ENCODE results near the gene KLHL22. TPM values are rescaled to one million over a fixed set of nuclear protein-coding genes. Genes with fewer than 3 reads are reported as not detected.

The KLHL22 gene
- total and polyA plus RNA-seq, 2 of the 8 experiments (the other 6 are each of a cell fraction or from before 2014, with no cell fraction given), result 9.4 to 16.2 TPM

- Histone ChIP-seq H2AK5ac (ENCODE audit: low read depth, low read length) (no peak overlapping the region), H2BK120ac (replicated peaks; ENCODE audit: low read depth, low read length) (no peak overlapping the region), H3K36me3 (ENCODE audit: control insufficient read depth in 2 of 4, insufficient read depth in 4 of 4, low read length in 3 of 4) (peaks cover 0 to 3% (median 0%) of the 10 kb centered on the region in 4 experiments; a peak in 1 of 8 replicates), H3K79me2 (ENCODE audit: control insufficient read depth in 1 of 2, insufficient read depth in 2 of 2, low read length in 2 of 2) (no peaks in the 10 kb centered on the region), H4K91ac (replicated peaks; ENCODE audit: insufficient read length, low read length) (no peak overlapping the region), H2BK20ac (ENCODE audit: low read length) (no peak overlapping the region), H3K27ac (ENCODE audit: low read depth, low read length) (no peak overlapping the region), H3K23ac (ENCODE audit: insufficient read length) (no peak overlapping the region), H3K18ac (ENCODE audit: extremely low read depth, low read length) (no peak overlapping the region), H4K20me1 (replicated peaks in 1 of 2; ENCODE audit: control insufficient read depth in 1 of 2, insufficient read depth in 2 of 2, low read length in 2 of 2) (peaks cover 0 to 2% of the 10 kb centered on the region in 2 experiments), H4K8ac (ENCODE audit: extremely low read depth, insufficient read depth, low read length) (no peak overlapping the region), H3K79me1 (ENCODE audit: low read depth, low read length) (no peaks in the 10 kb centered on the region), H2AFZ (ENCODE audit: low read length) (no peak overlapping the region), H3K4me2 (ENCODE audit: insufficient read depth in 1 of 2, low read depth in 2 of 2, low read length in 2 of 2) (no peak overlapping the region), H2BK12ac (ENCODE audit: low read depth, low read length) (0 out of 2 replicates have a peak overlapping the region, but pooled peaks have one; percentile 5), H3K4me3 (ENCODE audit: extremely low read depth in 1 of 4, insufficient read depth in 2 of 4, low read depth in 3 of 4, low read length in 4 of 4) (no peak overlapping the region), H3K4me1 (replicated peaks in 1 of 4; ENCODE audit: control insufficient read depth in 3 of 4, insufficient read depth in 4 of 4, low read length in 3 of 4) (peaks cover 0 to 2% (median under 1%) of the 10 kb centered on the region in 4 experiments; a peak in 2 of 7 replicates), H3K23me2 (ENCODE audit: low read depth, low read length) (no peaks in the 10 kb centered on the region), H2BK5ac (ENCODE audit: low read depth, low read length) (no peak overlapping the region), H4K5ac (ENCODE audit: insufficient read length, low read depth, low read length) (no peak overlapping the region), H3K9ac (replicated peaks in 1 of 4; ENCODE audit: extremely low read depth in 1 of 4, low read depth in 3 of 4, low read length in 3 of 4) (no peak overlapping the region), H3K4ac (replicated peaks; ENCODE audit: insufficient read length, low read depth, low read length) (no peak overlapping the region), H3K27me3 (replicated peaks in 1 of 4; ENCODE audit: control insufficient read depth in 3 of 4, extremely low read depth in 1 of 4, insufficient read depth in 3 of 4, low read length in 3 of 4) (no peaks in the 10 kb centered on the region), H3K14ac (ENCODE audit: insufficient read length) (no peak overlapping the region), H3K56ac (replicated peaks; ENCODE audit: insufficient read length, low read depth, low read length) (no peak overlapping the region), H2BK15ac (ENCODE audit: low read length) (no peak overlapping the region), H3K9me3 (ENCODE audit: insufficient read depth in 2 of 2, low read depth in 1 of 2, low read length in 1 of 2) (no peaks in the 10 kb centered on the region)
- ChIA-PET CTCF (ENCODE audit: partially characterized antibody) (interaction anchor here (0.6 to 1.8 kb wide), 2 partner anchors 10 to 13 kb away, joined by 3 to 4 read pairs; no protein-coding TSS in a partner anchor), POLR2A (ENCODE audit: partially characterized antibody) (interaction anchor here (1.0 kb wide), 1 partner anchor 10 kb away, joined by 3 read pairs; no protein-coding TSS in a partner anchor)
- DNase-seq (ENCODE audit: low read depth in 1 of 2, low spot score in 2 of 2) (no peak), FAIRE-seq (no peak)
- 81% methylated on average over 4 of the region's 4 CpGs; no CpG with 5 or more reads in 1 of the 2 experiments for WGBS, 2 experiments (ENCODE audit: extremely low coverage in 1 of 2, insufficient coverage in 1 of 2, insufficient read length in 1 of 2, insufficient replicate concordance in 2 of 2, low coverage in 1 of 2, low lambda C conversion rate in 2 of 2, missing lambda C conversion rate in 1 of 2)
- TF ChIP-seq NRF1 (IDR thresholded peaks at IDR 0.05; ENCODE audit: low read depth, low read length) (no peak), CTCF (IDR thresholded peaks at IDR 0.05; ENCODE audit: control extremely low read depth in 1 of 3, insufficient read depth in 1 of 3, low read depth in 1 of 3, low read length in 3 of 3) (no peak), SUZ12 (IDR thresholded peaks at IDR 0.05; ENCODE audit: low read length) (no peak), TEAD4 (IDR thresholded peaks at IDR 0.05; ENCODE audit: low read depth, low read length) (no peak), TBP (IDR thresholded peaks at IDR 0.05; ENCODE audit: low read depth, low read length) (no peak), RAD21 (IDR thresholded peaks at IDR 0.05 in 1 of 2, conservative IDR thresholded peaks at IDR 0.05 in 1 of 2; ENCODE audit: low read depth in 2 of 2, low read length in 2 of 2) (no peak), SRF (IDR thresholded peaks at IDR 0.05; ENCODE audit: low read depth, low read length) (no peak), EZH2 (IDR thresholded peaks at IDR 0.05; ENCODE audit: low read depth, low read length, severe bottlenecking) (no peak), SP2 (IDR thresholded peaks at IDR 0.05; ENCODE audit: low read length) (no peak), KDM1A (IDR thresholded peaks at IDR 0.05; ENCODE audit: borderline replicate concordance, low read length) (no peak), BRCA1 (IDR thresholded peaks at IDR 0.05; ENCODE audit: low read depth, low read length) (no peak), YY1 (IDR thresholded peaks at IDR 0.05; ENCODE audit: low read depth, low read length) (no peak)
These were observed 35.7 kb downstream of the KLHL22 start for GRCh38 chr22:20459862-20460261.

Measured in H1 (cell line).